Skin of body (tissue), 2 donors: ENCODE data around the gene CYP24A1. TPM values are rescaled to one million over a fixed set of nuclear protein-coding genes. Genes with fewer than 3 reads are reported as not detected.

Experiments used
- DNase-seq: peaks from one replicate; lab custom pipeline; 2025; lab: John Stamatoyannopoulos, UW
- total RNA-seq: library from RNA; depleted of rRNA; stranded (reverse); fragments of >200 nt; gene quantifications from one replicate; pipeline ENCODE4 v1.2.3, GENCODE V29; 2014

Gene CYP24A1
- 1.3 TPM for total RNA-seq

DNA sequence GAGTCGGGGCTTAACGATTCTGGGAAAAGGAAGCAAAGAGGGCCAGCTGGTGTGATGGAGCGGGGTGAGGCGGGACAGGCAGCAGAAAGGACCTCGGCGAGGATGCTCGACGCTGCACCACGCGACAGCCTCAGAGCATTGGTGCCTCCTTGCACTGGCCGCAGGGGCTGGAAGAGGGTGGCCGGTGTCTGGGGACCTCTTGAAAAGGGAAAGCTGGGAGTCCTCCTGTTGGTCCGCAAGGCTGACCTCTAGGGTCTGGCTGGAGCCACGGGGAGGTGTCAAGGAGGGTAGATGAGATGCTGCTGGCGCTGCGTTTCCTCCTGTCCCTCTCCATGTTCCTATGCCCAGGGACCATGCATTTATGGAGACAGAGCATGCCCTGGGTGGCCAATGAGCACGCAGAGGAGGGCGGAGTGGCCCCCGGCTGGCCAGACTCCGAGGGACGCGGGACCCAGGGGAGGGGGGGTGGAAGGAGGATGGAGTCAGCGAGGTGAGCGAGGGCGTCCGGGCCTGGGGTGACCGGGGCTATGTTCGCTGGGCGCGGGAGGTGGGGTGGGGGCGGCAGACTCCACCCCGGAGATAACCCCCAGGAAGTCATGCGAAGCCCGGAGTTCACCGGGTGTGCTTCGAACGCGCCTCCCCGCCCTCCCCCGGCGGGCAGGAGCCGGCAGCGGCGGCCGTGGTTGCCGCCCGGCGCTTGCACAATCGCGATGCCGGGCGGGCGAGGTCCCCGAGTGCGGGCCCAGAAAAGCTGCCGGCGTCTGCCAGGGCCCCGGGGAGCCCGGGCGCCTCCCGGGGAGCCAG lies at the start of gene CYP24A1:
Gene CYP24A1, minus strand, starts transcription at position 334 of the 804 bp plus-strand sequence. CDS start 407 bp downstream, outside the sequence.
- no peak for DNase-seq

DNA sequence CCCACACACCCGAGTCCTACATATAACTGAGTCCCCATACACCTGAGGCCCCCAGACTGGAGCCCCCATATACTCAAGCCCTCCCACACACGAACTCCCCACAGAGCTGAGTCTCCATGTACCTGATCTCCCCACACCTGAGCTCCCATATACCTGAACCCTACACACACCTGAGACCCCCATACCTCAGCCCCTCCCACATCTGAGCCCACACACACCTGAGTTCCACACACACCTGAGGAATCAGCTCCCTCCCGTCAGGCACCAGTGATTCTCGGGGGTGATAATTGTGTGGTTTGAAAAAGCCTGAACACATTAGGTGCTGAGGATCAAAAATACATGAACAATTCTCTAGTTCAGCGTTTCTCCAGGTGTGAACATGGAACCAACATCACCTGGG lies 49.5 kb upstream of the CYP24A1 start:
- no peak for DNase-seq

DNA sequence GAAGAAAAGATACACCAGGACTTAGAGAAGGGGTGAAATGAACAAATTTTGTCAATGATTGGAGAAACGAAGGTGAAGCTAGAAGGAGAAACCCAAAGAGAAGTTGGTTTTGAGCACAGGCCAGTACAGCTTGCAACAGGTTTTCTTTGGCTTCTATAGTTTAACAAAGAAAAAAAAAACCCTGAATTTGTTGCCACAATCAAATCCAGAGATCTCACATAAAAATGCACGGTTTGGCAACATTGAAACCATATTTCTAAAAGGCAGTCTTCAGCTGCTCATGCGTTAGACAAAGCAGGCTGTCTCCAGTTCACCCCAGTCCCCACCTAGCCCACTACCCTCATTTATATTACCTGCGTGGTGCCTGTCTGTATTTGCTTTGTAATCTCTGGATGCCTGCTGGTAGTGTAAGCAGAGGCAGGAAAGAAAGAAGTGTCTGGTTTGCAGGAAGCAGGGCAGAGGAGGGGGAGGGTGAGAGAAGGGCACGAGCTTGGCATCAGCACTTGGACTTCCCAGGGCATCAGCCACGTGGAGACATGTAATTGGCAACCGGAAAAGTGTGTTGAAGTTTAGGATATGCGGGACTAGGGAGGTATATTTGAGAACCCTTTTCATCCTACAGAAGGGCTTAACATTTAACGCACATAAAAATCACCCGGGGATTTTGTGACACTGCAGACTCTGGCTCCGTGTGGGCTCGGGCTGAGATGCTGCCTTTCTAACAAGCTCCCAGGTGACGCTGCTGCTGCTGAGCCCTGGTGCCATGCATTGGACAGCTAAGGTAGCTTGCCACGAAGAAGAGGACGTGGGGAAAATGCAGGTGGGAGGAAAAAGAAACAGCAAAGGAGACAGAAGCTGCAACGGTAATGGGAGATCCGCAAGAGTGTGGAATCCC lies 48.5 kb upstream of the CYP24A1 start:
- DNase-seq, result no peak

DNA sequence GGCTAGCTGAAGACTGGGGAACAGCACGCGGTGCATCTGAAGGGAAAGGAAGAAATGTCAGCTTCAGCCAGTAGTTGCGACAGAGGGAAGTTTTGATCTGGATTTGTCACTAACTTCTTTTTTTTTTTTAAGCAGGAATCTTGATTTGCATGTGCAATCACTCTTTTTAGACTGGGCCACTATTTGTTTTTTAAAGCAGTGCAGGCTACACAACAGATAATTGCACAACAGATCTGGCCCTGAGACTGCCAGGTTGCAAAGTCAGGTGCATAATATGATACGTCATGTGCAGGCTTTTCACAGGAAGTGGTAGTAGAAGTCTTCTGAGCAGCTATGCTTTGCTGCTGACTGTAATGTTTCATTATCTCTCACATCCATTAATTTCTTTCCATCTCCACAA lies 47.6 kb upstream of the CYP24A1 start:
- DNase-seq, result no peak

DNA sequence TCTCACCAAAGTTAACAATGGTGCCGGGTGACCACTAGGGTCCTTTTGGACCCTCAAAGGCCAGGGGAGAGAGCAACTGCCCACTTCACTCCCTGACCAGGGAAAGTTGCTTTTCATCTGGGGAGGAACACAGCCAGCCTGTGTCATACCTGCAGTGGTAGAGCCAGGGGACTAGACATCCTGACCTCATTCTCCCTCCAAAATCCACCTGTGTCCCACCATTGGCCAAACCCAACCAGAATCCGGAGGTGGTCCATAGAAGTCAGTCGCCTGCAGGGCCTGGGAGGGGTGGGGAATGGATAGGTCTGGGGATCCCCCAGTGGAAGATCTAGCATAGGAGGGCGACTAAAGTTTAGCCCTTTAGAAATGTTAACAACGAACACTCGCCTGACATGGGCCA lies 46.9 kb upstream of the CYP24A1 start:
- no peak for DNase-seq

DNA sequence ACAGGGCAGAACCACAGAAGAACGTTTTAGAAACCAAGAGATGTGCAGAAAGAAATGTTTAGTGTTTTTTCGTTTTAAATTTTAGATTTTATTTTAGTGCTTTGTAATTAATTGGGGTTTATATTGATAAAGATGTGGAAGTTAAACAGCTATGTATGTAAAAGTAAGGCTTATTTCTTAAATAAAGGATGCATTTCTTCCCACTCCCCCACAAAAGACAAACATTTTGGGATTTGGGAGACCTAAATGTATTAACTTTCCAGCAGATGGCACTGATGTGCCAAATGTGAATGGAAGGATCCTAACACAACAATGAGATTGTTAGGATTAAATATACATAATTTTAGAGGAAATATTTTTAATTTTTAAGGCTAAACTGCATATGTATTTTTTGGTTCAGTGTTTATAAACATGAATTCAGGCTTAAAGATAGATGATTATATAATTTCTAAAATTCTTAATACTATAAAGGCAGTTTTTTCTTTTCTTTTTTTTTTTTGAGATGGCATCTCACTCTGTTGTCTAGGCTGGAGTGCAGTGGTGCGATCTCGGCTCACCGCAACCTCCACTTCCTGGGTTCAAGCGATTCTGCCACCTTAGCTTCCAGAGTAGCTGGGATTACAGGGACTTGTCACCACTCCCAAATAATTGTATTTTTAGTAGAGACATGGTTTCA lies 46.1 kb upstream of the CYP24A1 start:
- peak; percentile 27 for DNase-seq

DNA sequence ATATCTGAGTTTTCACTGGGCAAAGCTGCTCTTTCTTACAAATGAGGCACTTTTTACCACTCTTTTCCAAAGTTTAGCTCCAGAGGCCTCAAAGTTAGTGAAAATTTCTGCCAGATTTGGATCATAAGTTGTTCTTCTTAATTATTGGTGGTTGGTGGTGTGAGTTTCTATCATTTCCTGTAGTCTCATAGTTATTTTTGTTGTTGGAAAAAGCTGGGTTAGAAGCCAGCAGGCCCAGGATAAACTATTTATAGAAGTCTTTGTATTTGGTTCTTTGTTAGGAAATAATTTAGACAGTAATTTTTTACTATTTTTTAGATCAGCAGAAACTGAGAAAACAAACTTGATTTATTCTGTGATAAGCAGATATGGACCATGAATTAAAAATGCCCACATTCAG lies 44.7 kb upstream of the CYP24A1 start:
- DNase-seq, result no peak

DNA sequence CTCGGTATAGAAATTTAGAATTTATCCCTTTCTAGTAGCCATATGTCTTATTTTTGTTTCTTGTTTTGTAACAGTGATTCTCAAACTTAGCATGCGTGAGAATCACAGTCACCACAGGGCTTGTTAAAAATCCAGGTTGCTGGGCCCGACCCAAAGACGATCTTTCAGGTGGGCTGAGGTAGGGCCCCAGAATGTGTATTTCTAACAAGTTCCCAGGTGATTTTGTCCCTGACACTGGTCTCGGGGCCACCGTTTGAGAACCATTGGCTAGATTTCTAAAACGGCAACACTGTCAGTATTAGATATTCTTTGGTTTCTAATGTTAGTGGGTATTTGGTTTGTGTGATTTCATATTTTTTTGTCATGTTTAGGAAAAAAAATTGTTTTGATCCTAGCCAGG lies 44.0 kb upstream of the CYP24A1 start:
- DNase-seq, result no peak

DNA sequence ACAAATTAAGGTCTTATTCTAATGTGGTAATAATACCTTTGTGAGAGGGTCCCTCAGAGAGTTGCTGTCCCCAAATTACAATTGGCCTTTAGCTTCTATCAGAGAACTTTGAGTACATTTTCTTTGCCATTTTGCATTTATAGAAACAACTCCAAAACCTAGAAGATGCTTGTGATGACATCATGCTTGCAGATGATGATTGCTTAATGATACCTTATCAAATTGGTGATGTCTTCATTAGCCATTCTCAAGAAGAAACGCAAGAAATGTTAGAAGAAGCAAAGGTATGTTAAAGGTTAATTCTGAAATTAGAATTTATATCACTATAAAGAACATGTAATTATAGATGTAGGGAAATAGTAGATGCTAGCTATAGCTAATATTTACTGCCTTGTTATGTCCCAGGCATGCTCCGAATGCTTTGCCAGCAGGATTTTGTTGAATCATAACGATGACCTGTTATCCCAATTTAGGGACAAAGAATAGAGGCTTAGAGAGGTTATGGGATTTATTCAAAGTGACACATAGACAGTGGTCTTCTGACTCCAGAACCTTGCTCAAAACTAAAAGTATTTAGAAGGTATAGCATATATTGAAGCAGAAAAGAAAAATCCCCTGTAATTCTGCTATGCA lies 41.5 kb upstream of the CYP24A1 start:
- no peak for DNase-seq

DNA sequence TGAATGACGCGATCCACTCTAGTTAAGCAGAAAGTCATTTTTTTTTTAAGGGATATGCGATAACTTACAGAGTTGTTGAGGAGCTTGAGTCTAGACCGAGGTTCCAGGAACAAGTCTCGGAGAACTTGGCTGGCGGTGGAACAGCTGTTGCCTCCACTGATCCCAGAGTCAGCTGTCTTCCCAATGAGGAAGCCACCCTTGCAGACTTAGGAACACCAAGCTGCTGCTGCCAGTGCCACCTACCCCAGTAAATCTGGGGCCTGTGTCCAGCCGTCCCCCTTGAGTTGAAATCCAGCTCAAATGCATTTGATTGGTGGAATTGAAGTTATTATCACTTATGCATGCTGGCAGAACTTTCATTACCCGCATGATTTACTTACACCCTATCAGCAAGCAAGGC lies 40.8 kb upstream of the CYP24A1 start:
- no peak for DNase-seq

DNA sequence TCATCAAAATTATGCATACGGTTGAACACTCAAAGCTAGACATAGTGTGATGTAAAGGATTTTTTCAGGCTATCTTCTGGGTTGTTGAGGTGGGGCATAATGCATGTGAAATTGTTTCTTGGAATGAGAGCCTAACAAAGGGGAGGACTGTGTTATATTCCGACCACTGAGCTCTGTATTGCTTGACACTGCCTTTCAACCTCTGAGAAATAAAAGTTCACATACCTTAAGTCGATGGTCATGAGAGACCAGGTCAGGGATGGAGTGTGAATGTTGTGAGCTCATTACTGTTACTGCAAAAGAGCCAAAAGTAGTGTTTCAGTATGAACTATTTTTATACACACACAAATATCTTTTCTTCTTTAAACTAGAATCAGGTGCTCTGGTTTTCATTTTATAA lies 39.1 kb upstream of the CYP24A1 start:
- no peak for DNase-seq

DNA sequence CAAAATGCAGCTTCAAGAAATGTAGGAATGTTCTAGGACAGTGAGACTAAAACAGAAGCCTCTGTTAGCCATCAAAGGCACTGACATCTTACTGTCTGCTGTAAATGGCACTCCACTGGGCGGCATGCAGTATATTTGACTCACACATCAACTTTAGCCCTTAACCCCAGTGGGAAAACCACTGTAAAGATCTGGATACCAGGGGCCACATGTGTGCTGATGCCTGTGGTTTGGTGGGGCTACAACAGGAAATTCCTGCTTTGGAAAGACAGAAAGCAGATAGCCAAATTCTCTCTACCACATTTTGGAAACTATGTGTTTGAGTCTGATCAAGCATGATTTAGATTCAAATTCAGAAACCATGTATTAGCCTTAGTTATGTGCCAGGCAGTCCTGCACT lies 38.4 kb upstream of the CYP24A1 start:
- DNase-seq, result no peak

DNA sequence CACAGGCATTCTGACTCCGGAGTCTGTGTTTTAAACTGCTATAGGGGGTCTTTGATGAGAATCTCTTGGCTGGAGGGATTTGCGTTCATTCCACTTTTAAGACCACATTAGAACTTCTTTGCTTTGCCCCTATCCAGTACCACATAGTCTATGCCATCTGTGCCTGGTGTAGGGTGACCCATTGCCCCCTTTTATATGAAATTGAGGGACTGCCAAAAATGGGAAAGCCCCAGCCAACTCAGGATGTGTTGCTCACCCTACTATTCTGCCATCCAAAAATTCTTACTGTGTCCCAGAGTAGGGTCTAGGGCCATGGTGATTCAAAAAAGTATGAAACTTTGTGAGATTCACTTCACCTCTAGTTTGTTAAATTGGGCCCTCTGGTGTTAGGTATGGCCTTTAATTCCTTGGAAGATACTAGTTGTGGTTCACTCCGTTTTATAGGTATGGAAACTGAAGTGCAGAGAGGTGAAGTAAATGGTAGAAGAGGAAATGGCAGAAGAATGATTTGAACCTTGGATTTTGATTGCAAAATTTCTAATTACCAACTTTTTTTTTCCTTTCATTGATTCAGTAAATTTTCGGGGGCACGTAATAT lies 35.5 kb upstream of the CYP24A1 start:
- no peak for DNase-seq

DNA sequence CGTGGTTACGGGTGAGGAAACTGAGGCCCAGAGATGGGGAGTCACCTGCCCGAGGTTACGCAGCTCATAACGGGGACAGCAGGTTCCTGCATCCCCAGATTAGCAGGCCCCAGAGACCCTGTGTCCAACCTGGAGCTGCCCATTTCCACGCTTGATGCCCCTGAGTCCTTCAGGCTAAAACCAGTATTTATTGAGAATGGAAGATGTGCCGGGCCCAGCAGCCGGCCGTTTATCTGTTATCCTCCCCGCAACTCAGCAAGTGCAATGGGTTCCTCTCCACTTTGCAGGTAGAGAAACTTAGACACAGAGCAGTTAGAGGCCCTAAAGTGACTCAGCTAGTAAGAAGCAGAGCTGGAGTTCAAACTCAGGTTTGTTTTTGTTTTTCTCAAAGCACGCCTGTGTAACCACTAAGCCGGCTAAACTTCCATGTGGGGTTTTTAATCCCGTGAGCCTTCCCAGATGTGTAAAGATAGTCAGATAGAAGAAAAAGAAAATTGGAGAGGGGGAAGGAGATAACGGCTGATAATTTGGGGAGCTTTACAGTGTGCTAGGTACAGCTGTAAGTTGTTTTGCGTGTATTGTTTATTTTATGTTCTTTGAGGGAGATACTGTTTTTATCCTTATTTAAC lies 34.9 kb upstream of the CYP24A1 start:
- no peak for DNase-seq

DNA sequence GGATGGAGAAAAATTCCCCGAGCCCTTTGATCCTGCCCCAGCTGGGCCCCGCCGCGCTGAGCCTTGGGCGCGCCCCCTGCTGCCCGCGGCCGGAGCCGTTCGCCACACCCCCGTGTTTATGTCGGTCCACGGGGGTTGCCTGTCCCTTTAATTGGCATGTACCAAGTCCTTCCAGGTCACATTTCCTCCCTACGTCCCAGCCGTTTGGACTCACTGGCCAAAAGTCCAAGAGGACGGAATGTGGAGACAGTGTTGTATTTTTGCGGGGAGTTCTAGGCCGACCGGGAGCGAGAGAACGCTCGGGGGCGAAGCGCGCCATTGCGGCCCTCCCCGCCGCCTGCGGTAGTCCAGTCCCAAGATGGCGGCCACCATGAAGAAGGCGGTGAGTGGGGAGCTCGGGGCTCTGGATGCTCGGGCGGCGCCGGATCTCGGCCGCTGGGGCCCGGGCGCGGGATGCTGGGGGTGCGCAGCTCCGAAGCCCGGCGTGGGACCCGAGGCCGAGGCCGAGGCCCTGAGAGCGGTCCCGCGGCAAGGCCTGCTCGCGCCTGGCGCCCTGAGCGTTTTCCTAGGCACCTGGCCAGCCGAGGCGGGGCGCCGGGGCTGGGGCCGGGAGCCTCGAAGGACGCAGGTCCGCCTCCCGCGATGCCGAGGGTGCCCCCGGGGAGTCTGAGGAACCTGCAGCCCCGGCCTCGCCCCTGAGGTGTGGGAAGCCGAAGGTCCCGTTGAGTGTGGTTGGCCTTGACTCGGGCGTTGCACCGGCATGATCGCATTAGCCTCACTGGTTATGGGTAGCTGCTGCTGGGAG lies 34.2 kb upstream of the CYP24A1 start, which contains the start of gene PFDN4:
Gene PFDN4, plus strand, starts transcription at position 345 of the 805 bp plus-strand sequence. Its CDS starts 14 bp downstream, at position 359.
- DNase-seq, result peak; percentile 79

DNA sequence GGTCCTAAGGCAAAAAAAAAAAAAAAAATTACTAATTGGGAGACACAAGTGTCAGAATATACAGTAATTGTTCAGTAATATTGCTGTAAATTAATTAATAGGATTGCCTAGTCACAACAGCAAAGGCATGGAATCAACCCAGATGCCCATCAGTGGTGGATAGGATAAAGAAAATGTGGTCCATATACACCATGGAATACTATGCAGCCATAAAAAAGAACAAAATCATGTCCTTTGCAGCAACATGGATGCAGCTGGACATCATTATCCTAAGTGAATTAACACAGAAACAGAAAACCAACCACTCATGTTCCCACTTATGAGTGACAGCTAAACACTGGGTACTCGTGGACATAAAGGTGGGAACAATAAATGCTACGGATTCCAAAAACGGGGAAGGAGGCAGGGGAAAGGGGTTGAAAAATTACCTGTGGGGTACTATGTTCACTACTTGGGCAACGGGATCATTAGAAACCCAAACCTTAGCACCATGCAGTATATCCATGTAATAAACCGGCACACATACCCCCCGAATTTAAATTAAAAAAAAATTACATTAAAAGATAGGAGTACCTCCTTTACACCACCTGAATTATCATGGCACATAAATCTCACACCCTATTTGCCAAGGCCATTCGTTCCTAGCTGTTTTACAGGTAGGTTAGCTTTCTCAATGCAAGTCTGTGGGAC lies 33.4 kb upstream of the CYP24A1 start:
- DNase-seq, result no peak

DNA sequence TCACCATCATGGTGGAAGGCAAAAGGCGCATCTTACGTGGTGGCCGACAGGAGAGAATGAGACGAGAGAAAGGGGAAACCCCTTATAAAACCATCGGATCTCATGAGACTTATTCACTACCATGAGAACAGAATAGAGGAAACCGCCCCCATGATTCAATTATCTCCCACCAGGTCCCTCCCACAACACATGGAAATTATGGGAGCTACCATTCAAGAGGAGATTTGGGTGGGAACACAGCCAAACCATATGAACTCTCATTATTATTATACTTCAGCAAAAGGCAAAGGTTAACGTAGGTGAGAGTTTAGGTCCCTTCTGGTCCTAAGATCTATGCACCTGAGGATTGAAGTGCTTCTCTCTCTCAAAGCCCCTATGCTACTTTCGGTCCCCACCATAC lies 31.7 kb upstream of the CYP24A1 start:
- DNase-seq, result no peak

DNA sequence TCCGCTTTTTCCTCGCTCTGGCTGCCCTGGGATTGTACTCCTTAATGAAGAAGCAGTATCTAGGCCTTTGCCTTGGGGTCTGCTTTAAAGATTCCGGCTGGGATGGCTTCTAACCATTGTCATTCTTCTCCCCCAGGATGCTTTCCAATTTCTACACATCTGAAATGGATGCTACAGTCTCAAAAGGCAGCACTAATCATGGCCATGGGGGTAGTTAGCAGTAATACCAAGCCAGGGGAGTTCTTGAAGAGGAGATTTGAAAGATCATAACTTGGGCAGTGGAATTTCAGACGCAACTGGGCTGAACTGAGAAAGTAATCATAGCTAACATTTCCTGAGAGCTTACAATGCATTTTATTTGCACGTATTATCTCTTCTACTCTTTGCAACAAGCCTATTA lies 30.7 kb upstream of the CYP24A1 start:
- DNase-seq, result no peak

DNA sequence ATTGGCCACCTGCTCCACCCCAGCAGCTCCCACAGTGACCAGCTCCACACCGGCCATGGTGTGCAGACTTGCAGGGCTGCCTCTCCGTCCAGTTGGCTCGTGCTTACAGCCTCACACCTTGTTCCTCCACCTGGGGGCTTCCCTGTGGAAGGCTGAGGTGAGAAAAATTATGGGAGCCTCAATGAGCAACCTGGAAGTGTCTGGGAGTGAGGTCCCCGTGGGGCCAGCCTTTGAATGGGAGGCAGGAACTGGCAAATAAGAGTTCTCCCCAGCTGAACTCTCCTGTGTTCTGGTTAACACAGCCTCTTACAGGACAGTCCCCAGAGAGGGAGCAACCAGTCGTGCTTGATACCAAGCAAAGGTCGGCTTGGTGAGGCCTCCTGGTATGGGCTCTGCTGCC lies 30.3 kb upstream of the CYP24A1 start:
- no peak for DNase-seq
